D721Med (cell line): ENCODE results near the gene KCNJ6.

ENCODE experiments used
- DNase-seq: peaks from one replicate; pipeline ENCODE4 v3.0.0; 2011; ENCODE audit warnings: low spot score; ENCODE audit not compliant: insufficient read length
- FAIRE-seq: peaks from 2 replicates; lab custom pipeline; 2011; peaks lifted over from hg19 to GRCh38; lab: Jason Lieb, UNC
- TF ChIP-seq, protein P1 (sequence below): IDR thresholded peaks from 2 replicates; pipeline ENCODE4 v1.5.1; 2012; ENCODE audit warnings: mild to moderate bottlenecking, control low read depth; ENCODE audit not compliant: insufficient read depth; ENCODE audit errors: missing control alignments

Gene KCNJ6

DNA sequence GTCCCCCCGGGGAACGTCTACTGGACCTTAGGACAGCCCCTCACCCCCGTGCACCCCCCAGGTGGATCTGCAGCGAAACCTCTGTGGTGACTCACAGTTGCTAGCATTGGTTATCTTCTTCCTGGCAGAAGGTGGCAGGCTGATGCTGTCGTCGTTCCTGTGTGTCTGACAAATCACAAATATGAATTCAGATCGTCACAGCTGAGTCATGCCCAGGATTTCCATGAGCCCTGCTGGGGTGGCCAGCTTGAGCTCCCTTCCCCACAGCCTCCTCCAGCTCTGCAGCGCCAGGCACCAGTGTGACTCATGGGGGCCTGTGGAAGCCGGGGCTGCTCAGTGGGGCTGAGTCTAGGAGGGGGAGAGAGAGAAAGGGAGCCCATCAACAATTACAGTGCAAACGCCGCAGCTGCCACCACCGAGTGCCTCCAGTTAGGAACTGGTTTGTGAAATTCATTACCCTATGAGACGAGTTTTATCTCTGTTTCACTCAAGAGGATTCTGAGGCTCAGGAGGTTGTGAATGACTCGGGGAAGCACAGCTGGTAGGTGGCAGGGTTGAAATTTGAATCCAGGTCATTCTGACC is 351.8 kb downstream of the KCNJ6 start:
- no peak for DNase-seq
- TF ChIP-seq, protein P1, sequence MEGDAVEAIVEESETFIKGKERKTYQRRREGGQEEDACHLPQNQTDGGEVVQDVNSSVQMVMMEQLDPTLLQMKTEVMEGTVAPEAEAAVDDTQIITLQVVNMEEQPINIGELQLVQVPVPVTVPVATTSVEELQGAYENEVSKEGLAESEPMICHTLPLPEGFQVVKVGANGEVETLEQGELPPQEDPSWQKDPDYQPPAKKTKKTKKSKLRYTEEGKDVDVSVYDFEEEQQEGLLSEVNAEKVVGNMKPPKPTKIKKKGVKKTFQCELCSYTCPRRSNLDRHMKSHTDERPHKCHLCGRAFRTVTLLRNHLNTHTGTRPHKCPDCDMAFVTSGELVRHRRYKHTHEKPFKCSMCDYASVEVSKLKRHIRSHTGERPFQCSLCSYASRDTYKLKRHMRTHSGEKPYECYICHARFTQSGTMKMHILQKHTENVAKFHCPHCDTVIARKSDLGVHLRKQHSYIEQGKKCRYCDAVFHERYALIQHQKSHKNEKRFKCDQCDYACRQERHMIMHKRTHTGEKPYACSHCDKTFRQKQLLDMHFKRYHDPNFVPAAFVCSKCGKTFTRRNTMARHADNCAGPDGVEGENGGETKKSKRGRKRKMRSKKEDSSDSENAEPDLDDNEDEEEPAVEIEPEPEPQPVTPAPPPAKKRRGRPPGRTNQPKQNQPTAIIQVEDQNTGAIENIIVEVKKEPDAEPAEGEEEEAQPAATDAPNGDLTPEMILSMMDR: no peak

DNA sequence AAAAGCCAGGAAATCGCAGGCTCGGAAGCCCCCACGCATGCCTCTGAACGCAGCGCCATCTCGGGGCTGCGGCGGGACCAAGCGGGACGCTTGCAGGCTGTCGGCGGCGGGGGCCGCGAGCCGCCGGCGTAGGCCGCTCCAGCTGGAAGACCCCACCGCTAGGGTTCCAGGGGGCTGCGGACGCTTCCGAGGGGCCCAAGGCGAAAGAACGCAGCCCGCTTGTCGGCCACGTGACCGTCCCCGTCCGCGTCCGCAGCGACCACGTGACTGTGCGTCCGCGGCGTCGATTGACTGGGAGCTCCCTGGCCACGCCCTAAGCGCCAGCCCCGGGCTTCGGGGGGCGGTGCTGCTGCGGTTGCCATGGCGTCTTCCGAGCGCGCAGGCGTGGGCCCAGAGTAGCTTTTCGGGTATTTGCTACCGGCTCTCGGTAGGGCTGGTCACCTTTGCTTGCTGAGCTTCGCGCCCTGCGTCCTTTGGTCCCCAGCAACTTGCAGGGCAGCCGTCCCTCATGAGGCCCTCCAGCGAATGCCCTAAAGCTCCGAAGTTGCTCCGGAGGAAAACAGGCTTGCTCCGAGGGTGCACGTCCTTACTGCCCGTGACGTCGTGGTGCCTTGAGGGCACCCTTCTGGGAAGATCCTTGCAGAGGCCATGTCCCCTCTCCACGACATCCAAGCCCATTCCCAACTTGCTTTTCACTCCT is 352.5 kb downstream of the KCNJ6 start:
- DNase-seq: peak; percentile 82
- FAIRE-seq: no peak
- TF ChIP-seq, protein P1: peak; percentile 23

More for the DNA sequence above, 351.8 kb downstream of the KCNJ6 start:
- no peak for FAIRE-seq

DNA sequence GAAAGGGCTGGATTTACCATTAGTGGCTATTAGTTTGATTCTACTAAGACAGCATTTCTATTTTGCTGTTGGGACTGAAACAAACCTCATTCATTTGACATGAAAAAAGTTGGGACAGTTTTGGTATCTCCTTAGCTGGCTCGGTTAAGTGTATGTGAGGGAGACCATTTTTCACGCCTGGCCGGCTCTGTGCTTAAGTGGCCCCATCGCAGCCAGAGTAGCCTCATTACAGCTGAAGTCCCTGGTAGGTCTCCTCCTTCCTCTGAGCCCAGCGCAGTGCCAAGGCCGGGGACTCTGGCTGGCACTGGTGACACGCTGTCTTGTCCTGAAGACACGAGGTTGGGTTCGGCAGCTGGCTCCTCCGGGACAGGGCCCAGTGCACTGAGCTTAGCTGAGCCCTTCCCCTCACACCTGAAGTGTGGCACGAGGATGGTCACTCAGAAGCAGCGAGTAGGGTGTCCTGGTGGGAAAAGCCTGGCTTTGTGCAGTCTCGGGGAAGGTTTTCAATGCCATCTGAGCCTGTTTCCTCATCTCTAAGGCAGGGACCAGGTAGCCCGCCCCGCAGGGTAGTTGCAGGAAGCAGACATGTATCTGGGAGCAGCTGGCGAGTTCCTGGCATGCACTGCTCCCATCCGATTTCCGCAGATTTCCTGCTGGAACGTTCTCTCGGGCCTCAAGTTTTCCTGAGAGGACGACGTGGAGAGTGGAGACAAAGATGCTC is 353.2 kb downstream of the KCNJ6 start:
- TF ChIP-seq, protein P1: no peak
- FAIRE-seq (no peak), DNase-seq (no peak)

- FAIRE-seq: no peak
- TF ChIP-seq, protein P1: no peak
- DNase-seq: no peak
Observed at GRCh38 chr21:37561941-37562919, 354.0 kb downstream of the KCNJ6 start.

- FAIRE-seq (no peak), DNase-seq (no peak)
- TF ChIP-seq, protein P1: no peak
Observed at GRCh38 chr21:37561506-37561905, 354.8 kb downstream of the KCNJ6 start.

DNA sequence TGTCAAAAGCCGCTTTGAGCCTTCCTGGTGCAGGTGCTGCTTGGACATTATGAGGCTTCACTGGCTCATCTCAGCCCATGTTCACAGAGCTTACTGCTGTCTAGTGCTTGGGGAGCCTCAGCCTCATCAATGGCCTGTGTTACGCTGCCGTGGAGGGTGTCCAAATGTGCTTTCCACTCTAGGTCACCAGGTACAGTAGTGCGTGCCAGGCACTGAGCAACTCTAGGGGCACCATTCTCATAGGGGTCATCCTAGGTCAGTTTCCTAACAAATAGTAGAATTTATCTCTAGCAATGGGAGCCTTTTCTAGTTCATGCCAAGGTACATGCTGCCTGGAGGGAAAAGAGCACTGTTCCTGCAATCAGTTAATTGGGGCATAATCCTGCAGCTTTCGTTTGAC is 355.9 kb downstream of the KCNJ6 start:
- no peak for FAIRE-seq
- no peak for DNase-seq
- TF ChIP-seq, protein P1: no peak
